HG02678 (cell line): ENCODE data around the gene NRXN3.

Experiments used
- ATAC-seq: cut with Tn5 transposase; IDR thresholded peaks from one replicate; pipeline ENCODE4 v1.9.1; 2021; ENCODE audit warnings: mild to moderate bottlenecking, moderate library complexity; ENCODE audit not compliant: unreplicated experiment

The NRXN3 gene

GRCh38 chr14:79695307-79695706 is 1525.1 kb downstream of the NRXN3 start:
- ATAC-seq, result no peak

DNA sequence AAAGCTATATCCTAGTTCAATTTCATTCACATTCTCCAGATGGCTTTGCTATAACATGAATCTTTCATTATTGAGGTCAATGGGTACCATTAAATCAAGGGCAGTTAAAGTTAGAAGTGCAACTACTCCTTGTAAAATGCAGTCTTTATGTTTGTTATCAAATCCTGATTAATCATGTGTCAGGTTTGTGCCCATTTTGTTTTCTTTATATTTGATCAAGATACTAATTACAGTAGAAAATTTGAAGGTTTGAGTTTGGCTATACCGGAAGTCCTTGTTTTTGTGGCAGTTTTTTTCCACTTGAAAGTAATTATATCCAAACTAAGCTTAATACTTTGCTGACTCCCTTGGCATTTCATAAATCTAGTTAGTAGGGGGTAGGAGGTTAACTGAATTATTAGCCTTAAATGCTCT is 1528.1 kb downstream of the NRXN3 start:
- ATAC-seq, result no peak

DNA sequence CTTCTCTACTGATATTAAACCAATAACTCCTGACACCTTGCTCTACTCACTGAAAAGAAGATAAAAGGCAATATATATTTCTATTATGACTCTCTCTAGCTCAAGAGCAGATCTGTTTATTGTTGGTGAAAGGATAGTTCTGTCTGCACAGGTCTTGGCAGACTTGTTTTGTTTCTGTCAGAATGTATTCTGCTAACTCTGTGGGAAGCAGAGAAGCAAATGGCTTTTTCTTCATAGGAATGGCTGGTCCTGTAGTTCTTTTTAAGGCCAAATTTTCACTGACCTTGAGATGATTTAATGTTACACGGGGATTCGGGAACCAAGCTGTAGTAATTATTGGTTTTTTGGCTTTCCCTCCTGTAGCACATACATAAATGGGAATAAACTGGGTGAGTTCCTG is 1529.0 kb downstream of the NRXN3 start:
- ATAC-seq, result no peak

DNA sequence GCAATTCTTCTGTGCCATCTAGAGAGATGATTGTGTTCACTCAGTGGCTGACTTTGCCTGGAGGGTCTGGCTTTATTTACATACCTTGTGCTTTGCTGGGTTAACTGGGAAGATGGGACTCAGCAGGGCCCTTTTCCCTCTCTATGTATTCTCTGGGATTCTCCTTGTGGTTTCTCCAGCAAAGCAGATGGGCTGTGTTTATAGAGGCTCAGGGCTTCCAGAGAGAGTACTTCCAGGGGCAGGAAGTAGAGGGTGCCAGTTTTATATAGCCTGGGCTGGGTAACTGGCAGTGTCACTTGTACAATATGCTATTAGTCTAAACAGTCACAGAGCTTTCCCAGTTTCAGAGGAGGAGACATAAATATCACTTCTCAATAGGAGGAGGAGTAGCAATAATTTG is 1531.2 kb downstream of the NRXN3 start:
- no peak for ATAC-seq

GRCh38 chr14:79702197-79702596 is 1532.0 kb downstream of the NRXN3 start:
- no peak for ATAC-seq

GRCh38 chr14:79703209-79703608 is 1533.0 kb downstream of the NRXN3 start:
- no peak for ATAC-seq

- ATAC-seq, result no peak
Measured at GRCh38 chr14:79704041-79704807, 1534.1 kb downstream of the NRXN3 start.

- ATAC-seq, result no peak
Measured at GRCh38 chr14:79705126-79705894, 1535.1 kb downstream of the NRXN3 start.

GRCh38 chr14:79706382-79706781 is 1536.2 kb downstream of the NRXN3 start:
- ATAC-seq, result no peak

GRCh38 chr14:79708426-79709388 is 1538.5 kb downstream of the NRXN3 start:
- no peak for ATAC-seq

DNA sequence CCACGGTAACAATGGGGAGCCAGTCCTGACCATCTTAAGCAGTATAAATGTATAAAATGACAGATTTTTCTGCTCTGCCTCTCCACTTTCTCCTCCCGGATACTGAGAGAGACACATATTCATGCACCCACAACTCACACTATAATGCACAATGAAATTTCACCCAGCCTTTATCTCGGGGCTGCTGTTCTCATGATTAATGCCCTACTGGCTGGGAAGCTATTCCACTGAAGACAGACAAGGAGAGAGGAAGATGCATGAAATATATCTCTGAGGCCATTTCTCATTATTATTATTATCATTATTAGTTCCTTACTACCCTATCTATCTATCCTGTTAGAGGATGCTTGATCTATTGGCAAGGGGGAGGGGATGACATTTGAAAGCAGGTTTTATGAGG is 1539.4 kb downstream of the NRXN3 start:
- no peak for ATAC-seq

DNA sequence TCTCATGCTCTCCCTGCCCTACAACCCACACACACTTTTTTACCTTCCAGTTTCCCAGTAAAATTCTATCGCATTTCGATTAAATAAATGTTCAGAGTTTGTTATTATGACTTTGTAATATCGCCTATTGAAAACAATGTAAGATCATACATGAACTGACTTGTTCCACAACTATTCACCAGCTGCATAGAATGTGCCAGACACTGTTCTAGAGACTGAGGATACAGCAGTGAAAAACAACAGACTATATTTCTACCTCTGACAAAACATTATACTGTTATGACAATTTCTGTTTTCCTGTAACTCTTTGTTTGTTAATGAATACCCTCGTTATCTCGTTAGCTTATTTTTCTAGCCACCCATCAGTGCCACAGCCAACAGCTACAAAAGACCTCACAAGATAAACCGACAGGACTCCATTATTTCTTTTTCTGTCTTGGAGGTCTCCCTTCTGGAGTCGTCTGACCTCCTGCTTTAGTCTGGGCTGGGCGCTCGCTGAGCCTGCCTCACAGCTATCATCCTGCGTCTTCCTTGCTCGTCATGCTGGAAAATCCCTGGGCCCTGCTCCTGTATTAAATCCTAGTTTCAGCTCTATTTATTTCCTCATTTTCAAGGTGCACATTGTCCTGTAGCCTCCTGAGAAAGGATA is 1542.3 kb downstream of the NRXN3 start:
- no peak for ATAC-seq

DNA sequence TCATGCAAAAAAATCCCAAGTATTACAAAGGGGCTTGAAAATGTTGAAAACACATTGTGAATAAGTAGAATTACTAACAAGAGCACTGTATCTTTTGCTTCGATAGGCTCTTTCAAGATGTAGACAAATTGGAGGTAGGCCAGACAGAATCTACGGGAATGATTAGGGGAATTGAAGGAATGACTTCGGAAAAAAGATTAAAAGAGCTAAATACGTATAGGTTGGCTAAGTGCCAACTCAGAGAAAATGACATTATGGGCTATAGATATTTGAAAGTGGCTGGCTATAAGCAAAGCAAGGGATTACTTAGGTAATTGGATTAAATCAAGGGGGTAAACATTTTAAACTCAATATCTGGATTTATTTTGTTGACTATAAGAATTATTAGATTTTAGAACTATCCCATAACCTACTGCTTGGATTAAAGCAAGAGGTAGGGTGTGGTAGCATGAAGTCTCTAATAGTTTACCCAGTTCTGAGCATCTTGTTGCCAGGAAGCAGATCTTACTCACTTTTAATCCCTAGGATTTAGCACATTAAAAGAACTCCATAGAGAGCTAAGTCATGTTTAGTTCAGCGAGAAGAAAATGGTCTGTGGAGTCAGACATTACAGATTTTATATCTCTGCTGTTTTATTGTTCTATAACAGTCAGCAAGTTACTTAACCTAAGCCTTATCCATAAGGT is 1551.4 kb downstream of the NRXN3 start:
- ATAC-seq, result no peak

DNA sequence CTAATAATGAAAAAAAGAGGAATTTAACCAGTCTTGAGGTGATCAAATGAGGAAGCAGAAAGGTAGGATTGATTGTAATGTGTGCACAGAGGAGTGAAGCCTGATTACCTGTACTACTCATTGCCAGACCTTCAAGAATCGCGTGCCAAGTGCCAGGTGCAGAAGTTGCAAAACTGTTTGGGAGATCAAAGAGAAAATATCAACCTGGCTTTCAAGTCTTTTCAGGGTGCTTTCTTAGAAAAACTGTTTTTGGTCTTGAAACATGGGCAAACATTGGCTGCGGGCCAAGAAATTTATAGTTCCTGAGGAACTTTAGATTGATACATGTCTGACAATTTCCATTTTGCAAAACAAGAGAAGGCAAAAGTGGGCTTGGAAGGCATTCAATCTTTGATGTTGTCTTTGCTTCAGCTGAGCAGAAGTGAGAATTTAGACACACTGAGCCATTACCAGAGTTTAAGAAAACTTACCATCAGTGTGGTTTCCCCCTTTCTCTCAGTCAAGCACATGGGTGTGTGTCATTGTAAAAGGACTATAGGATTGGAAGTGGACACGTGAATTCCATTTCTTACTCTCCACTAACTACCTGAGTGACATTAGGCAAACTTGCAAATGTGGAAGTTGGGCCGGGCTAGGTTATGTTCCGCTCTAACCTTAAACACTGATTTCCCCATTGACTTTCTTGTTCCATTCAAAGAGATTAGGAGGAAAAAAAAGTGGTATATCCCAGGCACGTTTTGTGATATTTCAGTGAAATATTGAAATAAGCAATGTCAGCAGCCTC is 1555.0 kb downstream of the NRXN3 start:
- no peak for ATAC-seq

DNA sequence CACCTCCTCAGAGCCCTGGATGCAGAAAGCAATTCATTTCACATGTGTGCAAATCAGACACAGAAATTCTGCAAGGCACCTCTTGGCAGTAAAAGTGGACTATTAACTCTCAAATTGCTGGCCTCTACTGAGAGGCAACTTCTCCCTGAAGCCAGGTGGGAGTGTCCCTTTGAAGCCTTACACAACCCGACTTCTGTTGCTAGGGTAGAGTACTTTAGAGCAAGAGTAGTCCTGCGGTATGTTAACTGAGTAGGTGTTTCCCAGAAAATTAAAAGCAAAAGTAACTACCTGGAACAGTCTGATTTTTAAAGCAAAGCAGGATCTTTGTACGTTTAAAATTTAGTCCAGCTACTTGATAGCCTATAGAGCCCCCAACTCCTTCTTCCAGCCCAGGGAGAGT is 1557.7 kb downstream of the NRXN3 start:
- ATAC-seq, result no peak

GRCh38 chr14:79728331-79728730 is 1558.2 kb downstream of the NRXN3 start:
- ATAC-seq, result no peak

DNA sequence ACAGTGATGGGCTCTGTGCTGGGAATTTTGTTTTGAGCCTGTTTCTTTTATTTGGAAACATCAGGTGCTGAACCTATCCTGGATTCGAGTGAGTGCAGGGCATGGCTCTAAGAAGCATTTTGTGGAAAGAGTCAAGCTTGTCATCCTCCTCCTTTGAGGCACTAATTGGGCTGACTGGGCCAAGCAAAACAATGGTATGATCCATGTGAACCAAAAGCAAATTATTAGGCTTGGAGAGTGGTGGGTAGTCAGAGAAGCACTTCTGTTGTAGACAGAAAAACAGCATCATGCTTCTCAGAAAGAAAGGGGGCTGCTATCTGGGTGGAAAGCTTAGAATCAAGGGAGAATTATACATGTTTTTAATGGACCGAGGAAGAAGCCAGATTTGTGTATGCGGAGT is 1559.6 kb downstream of the NRXN3 start:
- no peak for ATAC-seq

- ATAC-seq, result no peak
Measured at GRCh38 chr14:79730196-79730595, 1560.0 kb downstream of the NRXN3 start.

GRCh38 chr14:79730953-79731352 is 1560.8 kb downstream of the NRXN3 start:
- no peak for ATAC-seq
